Measurements from ENCODE around the gene LMX1B.

The LMX1B gene

GRCh38 chr9:126604059-126605055 lies 9.4 kb upstream of the LMX1B start:
- in situ Hi-C loops (cut with MboI; ENCODE audit: low sequenced_read_pairs): no loop called here

GRCh38 chr9:126605792-126606482 lies 7.8 kb upstream of the LMX1B start:
- in situ Hi-C loops (cut with MboI; ENCODE audit: low sequenced_read_pairs): no loop called here

- in situ Hi-C loops (cut with MboI; ENCODE audit: low sequenced_read_pairs): no loop called here
Measured at GRCh38 chr9:126606483-126606870, 7.3 kb upstream of the LMX1B start.

GRCh38 chr9:126607086-126607485 lies 6.6 kb upstream of the LMX1B start:
- in situ Hi-C loops (cut with MboI; ENCODE audit: low sequenced_read_pairs): no loop called here

- in situ Hi-C loops (cut with MboI; ENCODE audit: low sequenced_read_pairs): no loop called here
Measured at GRCh38 chr9:126607731-126608130, 6.0 kb upstream of the LMX1B start.

GRCh38 chr9:126608551-126608950 lies 5.2 kb upstream of the LMX1B start:
- in situ Hi-C loops (cut with MboI; ENCODE audit: low sequenced_read_pairs): no loop called here

GRCh38 chr9:126609191-126609590 lies 4.5 kb upstream of the LMX1B start:
- in situ Hi-C loops (cut with MboI; ENCODE audit: low sequenced_read_pairs): no loop called here

GRCh38 chr9:126609711-126610388 lies 3.9 kb upstream of the LMX1B start:
- in situ Hi-C loops (cut with MboI; ENCODE audit: low sequenced_read_pairs): no loop called here

- in situ Hi-C loops (cut with MboI; ENCODE audit: low sequenced_read_pairs): no loop called here
Measured at GRCh38 chr9:126611193-126611591, 2.5 kb upstream of the LMX1B start.

GRCh38 chr9:126611592-126612325 lies 2.0 kb upstream of the LMX1B start:
- in situ Hi-C loops (cut with MboI; ENCODE audit: low sequenced_read_pairs): no loop called here

GRCh38 chr9:126612326-126612812 lies 1.4 kb upstream of the LMX1B start:
- in situ Hi-C loops (cut with MboI; ENCODE audit: low sequenced_read_pairs): no loop called here

- in situ Hi-C loops (cut with MboI; ENCODE audit: low sequenced_read_pairs): no loop called here
Measured at GRCh38 chr9:126612813-126613641, 701 bp upstream of the LMX1B start.

- in situ Hi-C loops (cut with MboI; ENCODE audit: low sequenced_read_pairs): no loop called here
Measured at GRCh38 chr9:126614088-126614454, 343 bp downstream of the LMX1B start.

- in situ Hi-C loops (cut with MboI; ENCODE audit: low sequenced_read_pairs): no loop called here
Measured at GRCh38 chr9:126614455-126615244, 922 bp downstream of the LMX1B start.

GRCh38 chr9:126615245-126615790 lies 1.6 kb downstream of the LMX1B start:
- in situ Hi-C loops (cut with MboI; ENCODE audit: low sequenced_read_pairs): no loop called here

- in situ Hi-C loops (cut with MboI; ENCODE audit: low sequenced_read_pairs): no loop called here
Measured at GRCh38 chr9:126615791-126616447, 2.2 kb downstream of the LMX1B start.

GRCh38 chr9:126616521-126616976 lies 2.8 kb downstream of the LMX1B start:
- in situ Hi-C loops (cut with MboI; ENCODE audit: low sequenced_read_pairs): no loop called here
